RPMI7951 (cell line): ENCODE results near the gene INS. TPM values are rescaled to one million over a fixed set of nuclear protein-coding genes. Genes with fewer than 3 reads are reported as not detected.

Experiments used
- DNase-seq: peaks from one replicate; pipeline ENCODE4 v3.0.0-alpha.2; 2012; ENCODE audit warnings: low read depth
- total RNA-seq: library from RNA; depleted of rRNA; stranded (reverse); fragments of >200 nt; shearing (Covaris generic); gene quantifications from 2 replicates; pipeline ENCODE4 v1.2.3, GENCODE V29; 2014; rRNA removed

INS gene
- total RNA-seq, 1 experiment from 2014 or later, result not detected

- no peak for DNase-seq
Measured at GRCh38 chr11:2115308-2115707, 45.7 kb downstream of the INS start.

- no peak for DNase-seq
Measured at GRCh38 chr11:2114430-2115241, 46.4 kb downstream of the INS start.

GRCh38 chr11:2113776-2114175 is 47.2 kb downstream of the INS start:
- no peak for DNase-seq

- no peak for DNase-seq
Measured at GRCh38 chr11:2110521-2110920, 50.5 kb downstream of the INS start.

Other genes starting within 250 kb of the INS start
- gene TNNT3, start 241.5 kb downstream of the INS start, total RNA-seq, result not detected in 2 replicates
- gene MRPL23, start 213.9 kb downstream of the INS start, total RNA-seq, result 123 and 169 TPM in 2 replicates
- gene H19, start 163.4 kb downstream of the INS start, total RNA-seq, result 0.72 and 1.9 TPM in 2 replicates
- not detected in 2 replicates for gene IGF2, start 21.8 kb downstream of the INS start, total RNA-seq
- 0.24 and 0.88 TPM in 2 replicates for gene TH, start 10.6 kb upstream of the INS start, total RNA-seq
- gene ASCL2, start 109.4 kb upstream of the INS start, total RNA-seq, result not detected in 2 replicates
- gene C11orf21, start 140.7 kb upstream of the INS start, total RNA-seq, result 0.68 and 1.6 TPM in 2 replicates
- 0.72 and 2.7 TPM in 2 replicates for gene TSPAN32, start 140.8 kb upstream of the INS start, total RNA-seq
- 248 and 386 TPM in 2 replicates for gene CD81, start 216.1 kb upstream of the INS start, total RNA-seq
- 22.9 and 38.2 TPM in 2 replicates for gene TSSC4, start 239.5 kb upstream of the INS start, total RNA-seq